K562 (cell line): Measurements from ENCODE around the gene CLEC3B. TPM values are rescaled to one million over a fixed set of nuclear protein-coding genes. Genes with fewer than 3 reads are reported as not detected.

Experiments used
- ATAC-seq: fragments of 200-7000 bp; cut with Tn5 transposase; 3 replicates; pipeline ENCODE4 v1.9.1; 2020; ENCODE audit warnings: moderate library complexity
- BruUV-seq: library from RNA; stranded (reverse); fragments of 400-500 nt; replicated peaks from 2 replicates; lab custom pipeline; 2021; lab: Mats Ljungman, UMichigan
- CTCF ChIA-PET: fragments of 300-600 bp; formaldehyde crosslinking; extraction: SDS; loops from one replicate; lab custom pipeline; 2021; ENCODE audit warnings: low intra/inter-chr PET ratio; lab: Yijun Ruan, JAX
- POLR2A ChIA-PET: fragments of 300-600, 350-650 bp; sonication (Branson Sonifier 250); formaldehyde crosslinking; extraction: SDS; loops from one replicate; lab custom pipeline; 2021; ENCODE audit warnings: antibody characterized with exemption, inconsistent platforms; lab: Yijun Ruan, JAX
- DNase-seq, 4 experiments: peaks; one replicate each; pipeline versions ENCODE4 v3.0.0 to v3.0.0-alpha.2; 2011 to 2018; ENCODE audit warnings: low spot score in 3 of 4, mixed read lengths in 3 of 4; ENCODE audit errors: extremely low read depth in 1 of 4
- FAIRE-seq: peaks from 2 replicates; lab custom pipeline; 2011; peaks lifted over from hg19 to GRCh38; lab: Jason Lieb, UNC
- H2AFZ ChIP-seq: 2 replicates; pipeline ENCODE4 v1.6.0; 2011; ENCODE audit warnings: low read depth, low read length, control low read depth, inconsistent platforms
- H3K27ac ChIP-seq: fragments of 200-600 bp; 3 replicates; pipeline ENCODE4 v1.8.0; 2011; ENCODE audit warnings: low read depth, mild to moderate bottlenecking, control low read depth, inconsistent platforms, low read length, moderate library complexity, mixed read lengths; ENCODE audit errors: extremely low read depth
- H3K27me3 ChIP-seq, 2 experiments: fragments of 300-600 bp in 1 of 2; 2 replicates in 1 of 2; 3 replicates in 1 of 2; pipeline versions ENCODE4 v1.6.0 to v1.8.0; 2011; ENCODE audit warnings: inconsistent platforms in 2 of 2, low read length in 2 of 2, mild to moderate bottlenecking in 1 of 2, mixed read lengths in 1 of 2, moderate library complexity in 1 of 2; ENCODE audit not compliant: control insufficient read depth in 2 of 2, insufficient read depth in 2 of 2
- H3K36me3 ChIP-seq: fragments of 300-600 bp; 3 replicates; pipeline ENCODE4 v1.8.0; 2011; ENCODE audit warnings: mild to moderate bottlenecking, low read length, inconsistent platforms; ENCODE audit not compliant: control insufficient read depth, insufficient read depth
- H3K4me1 ChIP-seq, 2 experiments: fragments of 200-600 bp in 1 of 2; replicated peaks in 1 of 2; 2 replicates in 1 of 2; 3 replicates in 1 of 2; pipeline versions ENCODE4 v1.5.1 to v1.8.0; 2011; ENCODE audit warnings: inconsistent platforms in 2 of 2, low read length in 2 of 2, mild to moderate bottlenecking in 1 of 2, mixed read lengths in 1 of 2, moderate library complexity in 1 of 2; ENCODE audit not compliant: control insufficient read depth in 2 of 2, insufficient read depth in 2 of 2
- H3K4me2 ChIP-seq: 2 replicates; pipeline ENCODE4 v1.6.1; 2011; ENCODE audit warnings: low read length, control low read depth, inconsistent platforms, mixed read lengths; ENCODE audit not compliant: insufficient read depth
- H3K4me3 ChIP-seq: fragments of 200-600 bp; sonication (generic), shearing (Covaris generic); 2 replicates; pipeline ENCODE4 v1.5.1; 2016; ENCODE audit warnings: control low read depth, inconsistent platforms
- H3K79me2 ChIP-seq: fragments of 200-600 bp; 3 replicates; pipeline ENCODE4 v1.8.0; 2011; ENCODE audit warnings: low read length, inconsistent platforms; ENCODE audit not compliant: control insufficient read depth, insufficient read depth
- H3K9ac ChIP-seq, 2 experiments: 2 replicates each; pipeline versions ENCODE4 v1.6.0 to v1.6.1; 2011; ENCODE audit warnings: low read depth in 2 of 2, low read length in 2 of 2, control low read depth in 1 of 2, inconsistent platforms in 1 of 2, mild to moderate bottlenecking in 1 of 2, mixed read lengths in 1 of 2; ENCODE audit not compliant: insufficient read depth in 1 of 2
- H3K9me1 ChIP-seq: one replicate; pipeline ENCODE4 v1.6.0; 2011; ENCODE audit warnings: inconsistent platforms, mild to moderate bottlenecking, low read length, moderate library complexity; ENCODE audit not compliant: control insufficient read depth, insufficient read depth
- H3K9me3 ChIP-seq: replicated peaks from 2 replicates; pipeline ENCODE4 v1.5.1; 2011; ENCODE audit warnings: low read depth, low read length, inconsistent platforms; ENCODE audit not compliant: control insufficient read depth, insufficient read depth
- H4K20me1 ChIP-seq: replicated peaks from 2 replicates; pipeline ENCODE4 v1.6.1; 2011; ENCODE audit warnings: low read length, inconsistent platforms, mixed read lengths; ENCODE audit not compliant: control insufficient read depth, insufficient read depth
- ARID1B ChIP-seq: fragments of 450-650 bp; IDR thresholded peaks from 2 replicates; pipeline ENCODE4 v1.6.1; 2016; ENCODE audit warnings: antibody characterized with exemption, mild to moderate bottlenecking, inconsistent platforms
- CEBPZ ChIP-seq: fragments of 150-350 bp; IDR thresholded peaks from 2 replicates; pipeline ENCODE4 v1.6.1; 2014; ENCODE audit warnings: low read depth, mild to moderate bottlenecking, low read length, borderline replicate concordance
- DPF2 ChIP-seq: fragments of 450-650 bp; IDR thresholded peaks from 2 replicates; pipeline ENCODE4 v1.6.1; 2016
- FOS ChIP-seq: IDR thresholded peaks from 3 replicates; pipeline ENCODE4 v1.6.1; 2011; ENCODE audit not compliant: insufficient read length; ENCODE audit errors: extremely low read depth
- GABPA ChIP-seq: fragments of 200-800 bp; sonication (Bioruptor generic); conservative IDR thresholded peaks from 2 replicates; pipeline ENCODE4 v1.6.1; 2016; ENCODE audit warnings: low read depth, missing genetic modification characterization, missing compliant biosample characterization
- NR1H2 ChIP-seq: sonication (generic); formaldehyde crosslinking; IDR thresholded peaks from 2 replicates; pipeline ENCODE4 v1.4.0; 2020; ENCODE audit warnings: mild to moderate bottlenecking, missing genetic modification reagents
- PRMT5 ChIP-seq: sonication (generic); formaldehyde crosslinking; IDR thresholded peaks from 2 replicates; pipeline ENCODE4 v1.5.0; 2020; ENCODE audit warnings: missing genetic modification reagents
- ZBTB26 ChIP-seq: fragments of 450-650 bp; formaldehyde crosslinking; IDR thresholded peaks from 2 replicates; pipeline ENCODE4 v1.4.0; 2022; ENCODE audit warnings: missing genetic modification characterization
- ZHX1 ChIP-seq: fragments of 150-350 bp; conservative IDR thresholded peaks from 2 replicates; pipeline ENCODE4 v1.6.1; 2014; ENCODE audit warnings: low read length
- ZNF253 ChIP-seq: fragments of 250-450 bp; sonication (Bioruptor Pico); conservative IDR thresholded peaks from 2 replicates; pipeline ENCODE4 v1.6.1; 2021; ENCODE audit warnings: mild to moderate bottlenecking
- ZNF699 ChIP-seq: fragments of 250-450 bp; sonication (Bioruptor Pico); IDR thresholded peaks from 2 replicates; pipeline ENCODE4 v1.8.0; 2021; ENCODE audit warnings: mild to moderate bottlenecking, moderate library complexity; ENCODE audit not compliant: insufficient replicate concordance
- ZNF766 ChIP-seq: fragments of 200-800 bp; sonication (Bioruptor generic); conservative IDR thresholded peaks from 2 replicates; pipeline ENCODE4 v1.6.1; 2016; ENCODE audit warnings: missing genetic modification characterization, missing compliant biosample characterization
- WGBS: fragments of 100-300 bp; shearing (Covaris generic); methylation state at CpG from one replicate; pipeline ENCODE4 v1.1.6; 2016; ENCODE audit warnings: low coverage, mixed read lengths; ENCODE audit not compliant: insufficient coverage; ENCODE audit errors: missing lambda C conversion rate; 5-methylcytosine and 5-hydroxymethylcytosine counted together
- in situ Hi-C: fragments of 300-500 bp; cut with MboI; formaldehyde crosslinking; loops from 4 replicates; pipeline ENCODE4 v1.15.0; 2018; ENCODE audit warnings: inconsistent platforms, mixed read lengths
- intact Hi-C: fragments of 100-400 bp; cut with micrococcal nuclease; formaldehyde crosslinking; loops from 2 replicates; pipeline ENCODE4 v1.14.2; 2022
- polyA plus RNA-seq, 8 experiments: library from polyadenylated mRNA; depleted of rRNA in 4 of 8; stranded (reverse) in 5 of 8; unstranded in 3 of 8; fragments of >200 nt; fragmentation: Nextera tagmentation in 2 of 8; fragmentation: Illumina TruSeq in 1 of 8; extraction: Ambion mirVana in 2 of 8; extraction: Trizol in 1 of 8; gene quantifications; 2 replicates each; pipeline versions ENCODE4 v1.2.1 to v1.2.3, GENCODE V29; 2011 to 2014; ENCODE audit warnings: inconsistent platforms in 1 of 8, missing spikeins in 1 of 8
- total RNA-seq, 7 experiments: library from RNA; depleted of rRNA in 6 of 7; stranded (reverse); fragments of >200 nt in 6 of 7; fragmentation: Illumina TruSeq in 2 of 7; extraction: Trizol in 2 of 7; gene quantifications; 2 replicates each; pipeline versions ENCODE4 v1.2.1 to v1.2.3, GENCODE V29; 2011 to 2021; ENCODE audit warnings: low replicate concordance in 1 of 7

Gene CLEC3B
- total and polyA plus RNA-seq, 9 of the 15 experiments (the other 6 are each of a cell fraction or from before 2014, with no cell fraction given) = not detected

- no peak overlapping the region for H3K4me2 ChIP-seq
- in situ Hi-C loops (no loop called here), intact Hi-C loops (no loop called here)
- no peak overlapping the region for H2AFZ ChIP-seq
- ATAC-seq (no peak), DNase-seq (no peak), FAIRE-seq (no peak)
- H3K9ac ChIP-seq = no peak overlapping the region
- no peak overlapping the region for H3K4me3 ChIP-seq
- peaks cover 19% of the 10 kb centered on the region; the same call in 1 of the 2 replicates for H4K20me1 ChIP-seq
- ChIA-PET POLR2A (interaction anchor here (0.7 to 3.0 kb wide), 6 partner anchors 10 to 136 kb away, joined by 3 to 15 read pairs (median 6); partner anchors contain the start of genes EXOSC7 and ZDHHC3), CTCF (no interaction called here)
- 0 out of 2 replicates have a peak, but pooled peaks cover 2% of the 10 kb centered on the region for H3K9me3 ChIP-seq
- no TSS peak for BruUV-seq
- WGBS = 95% methylated on average over 6 of the region's 6 CpGs
- H3K36me3 ChIP-seq = peaks cover 79% of the 10 kb centered on the region
- peaks cover 74% of the 10 kb centered on the region for H3K79me2 ChIP-seq
- H3K9me1 ChIP-seq = peaks cover 8% of the 10 kb centered on the region
- no peaks in the 10 kb centered on the region for H3K27me3 ChIP-seq
- no peak overlapping the region for H3K27ac ChIP-seq
- H3K4me1 ChIP-seq = peaks cover 0 to 3% of the 10 kb centered on the region in 2 experiments; a peak in 3 of 5 replicates
- no peak for TF ChIP-seq ZBTB26
- TF ChIP-seq DPF2 = no peak
- TF ChIP-seq ZHX1 = no peak
- no peak for TF ChIP-seq FOS
- no peak for TF ChIP-seq NR1H2 (CRISPR knock-in tag)
- no peak for TF ChIP-seq CEBPZ
- TF ChIP-seq GABPA (tag) = no peak
- TF ChIP-seq ZNF766 (CRISPR knock-in tag) = no peak
- no peak for TF ChIP-seq ZNF253
- no peak for TF ChIP-seq PRMT5 (CRISPR knock-in tag)
- TF ChIP-seq ARID1B = no peak
- TF ChIP-seq ZNF699 (CRISPR knock-in tag) = no peak
Observed at GRCh38 chr3:44987332-44987731, 38.8 kb upstream of the CLEC3B start.
